Endothelial cell of umbilical vein (primary cell): Measurements from ENCODE around the gene DPP6. TPM values are rescaled to one million over a fixed set of nuclear protein-coding genes. Genes with fewer than 3 reads are reported as not detected.

ENCODE experiments used
- BruUV-seq: library from RNA; stranded (reverse); fragments of 400-500 nt; replicated peaks from 2 replicates; lab custom pipeline; 2021; lab: Mats Ljungman, UMichigan
- CTCF ChIA-PET: fragments of 300-600, 350-600 bp; sonication (Branson Sonifier 250); formaldehyde crosslinking; loops from one replicate; lab custom pipeline; 2021; ENCODE audit warnings: antibody characterized with exemption, inconsistent platforms; lab: Charles Lee
- POLR2A ChIA-PET: fragments of 300-600, 350-600 bp; sonication (Branson Sonifier 250); formaldehyde crosslinking; loops from one replicate; lab custom pipeline; 2021; ENCODE audit warnings: antibody characterized with exemption, inconsistent platforms; lab: Charles Lee
- DNase-seq: peaks from one replicate; pipeline ENCODE4 v3.0.0-alpha.2; 2011; ENCODE audit warnings: low read depth, low spot score
- FAIRE-seq: peaks from 2 replicates; lab custom pipeline; 2011; peaks lifted over from hg19 to GRCh38; lab: Jason Lieb, UNC
- H2AFZ ChIP-seq: 2 replicates; pipeline ENCODE4 v1.6.0; 2012; ENCODE audit warnings: low read depth, low read length, control low read depth, inconsistent platforms
- H3K27ac ChIP-seq: 2 replicates; pipeline ENCODE4 v1.5.1; 2011; ENCODE audit warnings: low read depth, mild to moderate bottlenecking, control low read depth, low read length, moderate library complexity; ENCODE audit not compliant: insufficient read depth
- H3K27me3 ChIP-seq, 2 experiments: 2 replicates each; pipeline versions ENCODE4 v1.6.0 to v1.6.1; 2011; ENCODE audit warnings: low read length in 2 of 2, mixed read lengths in 1 of 2; ENCODE audit not compliant: control insufficient read depth in 2 of 2, insufficient read depth in 2 of 2
- H3K36me3 ChIP-seq, 2 experiments: 2 replicates in 1 of 2; 3 replicates in 1 of 2; pipeline ENCODE4 v1.5.1; 2011; ENCODE audit warnings: low read length in 2 of 2, mild to moderate bottlenecking in 1 of 2, moderate library complexity in 1 of 2; ENCODE audit not compliant: control insufficient read depth in 2 of 2, insufficient read depth in 2 of 2; ENCODE audit errors: extremely low read depth in 1 of 2
- H3K4me1 ChIP-seq: 3 replicates; pipeline ENCODE4 v1.5.1; 2011; ENCODE audit warnings: mild to moderate bottlenecking, low read length; ENCODE audit not compliant: control insufficient read depth, insufficient read depth; ENCODE audit errors: extremely low read depth
- H3K4me2 ChIP-seq: 2 replicates; pipeline ENCODE4 v1.6.1; 2011; ENCODE audit warnings: low read length, control low read depth, mixed read lengths; ENCODE audit not compliant: insufficient read depth
- H3K4me3 ChIP-seq, 3 experiments: fragments of 200-600 bp in 1 of 3; sonication (generic), shearing (Covaris generic) in 1 of 3; replicated peaks in 1 of 3; 2 replicates each; pipeline ENCODE4 v1.5.1; 2011 to 2016; ENCODE audit warnings: control low read depth in 3 of 3, low read length in 3 of 3, mild to moderate bottlenecking in 2 of 3, inconsistent platforms in 1 of 3, low read depth in 1 of 3, moderate library complexity in 1 of 3; ENCODE audit not compliant: insufficient read depth in 1 of 3
- H3K79me2 ChIP-seq: 2 replicates; pipeline ENCODE4 v1.6.0; 2012; ENCODE audit warnings: low read length, inconsistent platforms; ENCODE audit not compliant: control insufficient read depth, insufficient read depth
- H3K9ac ChIP-seq: replicated peaks from 2 replicates; pipeline ENCODE3; 2011; ENCODE audit warnings: low read length, control low read depth; ENCODE audit not compliant: insufficient read depth; ENCODE audit errors: extremely low read depth
- H3K9me1 ChIP-seq: replicated peaks from 3 replicates; pipeline ENCODE4 v1.6.0; 2011; ENCODE audit warnings: mild to moderate bottlenecking, low read length; ENCODE audit not compliant: control insufficient read depth, insufficient read depth; ENCODE audit errors: extremely low read depth
- H3K9me3 ChIP-seq: replicated peaks from 2 replicates; pipeline ENCODE4 v1.5.1; 2012; ENCODE audit warnings: low read length, inconsistent platforms; ENCODE audit not compliant: control insufficient read depth, insufficient read depth
- H4K20me1 ChIP-seq: replicated peaks from 2 replicates; pipeline ENCODE3; 2011; ENCODE audit warnings: mild to moderate bottlenecking, low read length; ENCODE audit not compliant: control insufficient read depth, insufficient read depth; ENCODE audit errors: extremely low read depth
- CTCF ChIP-seq, 2 donors: IDR thresholded peaks; 1 replicate in 1 of 2; 2 replicates in 1 of 2; pipeline ENCODE4 v1.5.1; 2011; ENCODE audit warnings: low read length in 2 of 2, mild to moderate bottlenecking in 2 of 2, moderate library complexity in 2 of 2, control low read depth in 1 of 2, inconsistent platforms in 1 of 2, low read depth in 1 of 2; ENCODE audit not compliant: insufficient read depth in 1 of 2; ENCODE audit errors: extremely low read depth in 1 of 2
- EZH2 ChIP-seq: IDR thresholded peaks from 2 replicates; pipeline ENCODE4 v1.6.1; 2012; ENCODE audit warnings: borderline replicate concordance, low read depth, mild to moderate bottlenecking, moderate library complexity, low read length, inconsistent platforms; ENCODE audit not compliant: severe bottlenecking
- FOS ChIP-seq: IDR thresholded peaks from 2 replicates; pipeline ENCODE4 v1.6.1; 2011; ENCODE audit warnings: mild to moderate bottlenecking, low read length, moderate library complexity, borderline replicate concordance; ENCODE audit not compliant: insufficient read depth
- GATA2 ChIP-seq: IDR thresholded peaks from 2 replicates; pipeline ENCODE4 v1.7.0; 2011; ENCODE audit warnings: low read depth, mild to moderate bottlenecking, moderate library complexity, mixed read lengths, low read length; ENCODE audit not compliant: insufficient read length, insufficient read depth
- JUN ChIP-seq: IDR thresholded peaks from 2 replicates; pipeline ENCODE4 v1.6.1; 2011; ENCODE audit warnings: borderline replicate concordance, low read depth; ENCODE audit not compliant: insufficient read length, insufficient read depth
- MAX ChIP-seq: IDR thresholded peaks from 2 replicates; pipeline ENCODE4 v1.6.1; 2011; ENCODE audit not compliant: insufficient read depth, insufficient read length
- MYC ChIP-seq: IDR thresholded peaks from one replicate; pipeline ENCODE4 v1.6.1; 2011; ENCODE audit warnings: mild to moderate bottlenecking, low read depth, low read length
- POLR2A ChIP-seq: IDR thresholded peaks from 2 replicates; pipeline ENCODE4 v1.6.1; 2012; ENCODE audit warnings: low read depth, mild to moderate bottlenecking, control low read depth, low read length
- POLR2AphosphoS5 ChIP-seq: IDR thresholded peaks from 2 replicates; pipeline ENCODE4 v1.6.1; 2012; ENCODE audit warnings: low read depth, mild to moderate bottlenecking, control low read depth, low read length, moderate library complexity; ENCODE audit not compliant: insufficient read depth
- dilution Hi-C: fragments of 300-500 bp; cut with MboI; formaldehyde crosslinking; loops from one replicate; pipeline ENCODE4 v1.15.0; 2019; ENCODE audit warnings: low sequenced_read_pairs; ENCODE audit not compliant: extremely low pct_ligation_motif_present
- intact Hi-C: fragments of 100-400 bp; cut with micrococcal nuclease; formaldehyde crosslinking; loops from one replicate; pipeline ENCODE4 v1.10.0; 2022
- polyA plus RNA-seq, 4 experiments: library from polyadenylated mRNA; depleted of rRNA in 3 of 4; stranded (reverse) in 3 of 4; unstranded in 1 of 4; fragments of >200 nt; gene quantifications; 2 replicates each; pipeline versions ENCODE4 v1.2.1 to v1.2.3, GENCODE V29; 2011 to 2012; ENCODE audit warnings: missing spikeins in 1 of 4
- total RNA-seq: library from RNA; stranded (reverse); gene quantifications from 2 replicates; pipeline ENCODE4 v1.2.3, GENCODE V29; 2021

Gene DPP6
- total and polyA plus RNA-seq, 2 donors (not counting 3 experiments of a cell fraction or from before 2014, with no cell fraction given) = not detected

- Histone ChIP-seq H4K20me1 (no peaks in the 10 kb centered on the region), H3K4me1 (no peaks in the 10 kb centered on the region), H3K9ac (no peak overlapping the region), H3K27me3 (no peaks in the 10 kb centered on the region), H3K79me2 (no peaks in the 10 kb centered on the region), H3K4me2 (no peak overlapping the region), H3K9me3 (no peaks in the 10 kb centered on the region), H3K36me3 (no peaks in the 10 kb centered on the region), H3K9me1 (no peaks in the 10 kb centered on the region), H3K27ac (no peak overlapping the region), H2AFZ (no peak overlapping the region), H3K4me3 (no peak overlapping the region)
- no TSS peak for BruUV-seq
- TF ChIP-seq CTCF (IDR thresholded peaks at IDR 0.05; ENCODE audit: extremely low read depth in 1 of 2, insufficient read depth in 1 of 2, low read depth in 1 of 2, low read length in 2 of 2) = no peak
- TF ChIP-seq JUN = no peak
- TF ChIP-seq EZH2 = no peak
- TF ChIP-seq MAX = no peak
- no peak for TF ChIP-seq GATA2
- no peak for TF ChIP-seq POLR2AphosphoS5
- TF ChIP-seq FOS = no peak
- TF ChIP-seq MYC = no peak
- no peak for TF ChIP-seq POLR2A
- ChIA-PET POLR2A (no interaction called here), CTCF (no interaction called here)
- intact Hi-C loops (no loop called here), dilution Hi-C loops (no loop called here)
- FAIRE-seq (no peak), DNase-seq (no peak)
Measured at GRCh38 chr7:154905615-154906014, 853.4 kb downstream of the DPP6 start.
